ENCODE measurements around the gene CROCC2. TPM values are rescaled to one million over a fixed set of nuclear protein-coding genes. Genes with fewer than 3 reads are reported as not detected.

The CROCC2 gene
- total RNA-seq, 1 donor = not detected

- peaks cover 7% of the 10 kb centered on the region for H3K27me3 ChIP-seq (ENCODE audit: insufficient read depth, low read length)
- H3K4me1 ChIP-seq (ENCODE audit: insufficient read depth, low read length) = no peaks in the 10 kb centered on the region
- H3K9me3 ChIP-seq (ENCODE audit: low read depth, low read length) = no peaks in the 10 kb centered on the region
- H3K4me3 ChIP-seq (ENCODE audit: low read length) = no peak overlapping the region
These were observed 13.1 kb downstream of the CROCC2 start for GRCh38 chr2:240919161-240919781.

- peaks cover 6% of the 10 kb centered on the region for H3K27me3 ChIP-seq (ENCODE audit: insufficient read depth, low read length)
- H3K9me3 ChIP-seq (ENCODE audit: low read depth, low read length) = no peaks in the 10 kb centered on the region
These were observed 13.9 kb downstream of the CROCC2 start for GRCh38 chr2:240919786-240920782.

GRCh38 chr2:240920783-240921231 lies 14.7 kb downstream of the CROCC2 start:
- Histone ChIP-seq H3K9me3 (ENCODE audit: low read depth, low read length) (no peaks in the 10 kb centered on the region), H3K4me1 (ENCODE audit: insufficient read depth, low read length) (no peaks in the 10 kb centered on the region), H3K27me3 (ENCODE audit: insufficient read depth, low read length) (peaks cover 2% of the 10 kb centered on the region), H3K4me3 (ENCODE audit: low read length) (no peak overlapping the region)

More at GRCh38 chr2:240919786-240920782, 13.9 kb downstream of the CROCC2 start:
- Histone ChIP-seq H3K4me3 (ENCODE audit: low read length) (no peak overlapping the region), H3K4me1 (ENCODE audit: insufficient read depth, low read length) (no peaks in the 10 kb centered on the region)

GRCh38 chr2:240921311-240921994 lies 15.3 kb downstream of the CROCC2 start:
- no peaks in the 10 kb centered on the region for H3K27me3 ChIP-seq (ENCODE audit: insufficient read depth, low read length)
- no peak overlapping the region for H3K4me3 ChIP-seq (ENCODE audit: low read length)

GRCh38 chr2:240921995-240922244 lies 15.8 kb downstream of the CROCC2 start:
- no peaks in the 10 kb centered on the region for H3K4me1 ChIP-seq (ENCODE audit: insufficient read depth, low read length)
- no peak overlapping the region for H3K4me3 ChIP-seq (ENCODE audit: low read length)
- no peaks in the 10 kb centered on the region for H3K27me3 ChIP-seq (ENCODE audit: insufficient read depth, low read length)
- H3K9me3 ChIP-seq (ENCODE audit: low read depth, low read length) = no peaks in the 10 kb centered on the region

More at GRCh38 chr2:240921311-240921994, 15.3 kb downstream of the CROCC2 start:
- Histone ChIP-seq H3K4me1 (ENCODE audit: insufficient read depth, low read length) (no peaks in the 10 kb centered on the region), H3K9me3 (ENCODE audit: low read depth, low read length) (no peaks in the 10 kb centered on the region)

- no peaks in the 10 kb centered on the region for H3K9me3 ChIP-seq (ENCODE audit: low read depth, low read length)
- H3K27me3 ChIP-seq (ENCODE audit: insufficient read depth, low read length) = no peaks in the 10 kb centered on the region
- no peak overlapping the region for H3K4me3 ChIP-seq (ENCODE audit: low read length)
- no peaks in the 10 kb centered on the region for H3K4me1 ChIP-seq (ENCODE audit: insufficient read depth, low read length)
These were observed 16.3 kb downstream of the CROCC2 start for GRCh38 chr2:240922245-240922981.

GRCh38 chr2:240922982-240923537 lies 16.9 kb downstream of the CROCC2 start:
- H3K27me3 ChIP-seq (ENCODE audit: insufficient read depth, low read length) = no peaks in the 10 kb centered on the region
- H3K4me1 ChIP-seq (ENCODE audit: insufficient read depth, low read length) = no peaks in the 10 kb centered on the region
- H3K4me3 ChIP-seq (ENCODE audit: low read length) = no peak overlapping the region
- H3K9me3 ChIP-seq (ENCODE audit: low read depth, low read length) = no peaks in the 10 kb centered on the region

GRCh38 chr2:240925191-240925567 lies 19.0 kb downstream of the CROCC2 start:
- Histone ChIP-seq H3K9me3 (ENCODE audit: low read depth, low read length) (no peaks in the 10 kb centered on the region), H3K27me3 (ENCODE audit: insufficient read depth, low read length) (no peaks in the 10 kb centered on the region), H3K4me3 (ENCODE audit: low read length) (no peak overlapping the region), H3K4me1 (ENCODE audit: insufficient read depth, low read length) (no peaks in the 10 kb centered on the region)

GRCh38 chr2:240925568-240926515 lies 19.7 kb downstream of the CROCC2 start:
- Histone ChIP-seq H3K27me3 (ENCODE audit: insufficient read depth, low read length) (no peaks in the 10 kb centered on the region), H3K9me3 (ENCODE audit: low read depth, low read length) (no peaks in the 10 kb centered on the region), H3K4me3 (ENCODE audit: low read length) (no peak overlapping the region), H3K4me1 (ENCODE audit: insufficient read depth, low read length) (no peaks in the 10 kb centered on the region)

- no peak overlapping the region for H3K4me3 ChIP-seq (ENCODE audit: low read length)
- no peaks in the 10 kb centered on the region for H3K4me1 ChIP-seq (ENCODE audit: insufficient read depth, low read length)
- H3K27me3 ChIP-seq (ENCODE audit: insufficient read depth, low read length) = no peaks in the 10 kb centered on the region
- H3K9me3 ChIP-seq (ENCODE audit: low read depth, low read length) = no peaks in the 10 kb centered on the region
These were observed 20.6 kb downstream of the CROCC2 start for GRCh38 chr2:240926516-240927389.

- Histone ChIP-seq H3K4me1 (ENCODE audit: insufficient read depth, low read length) (no peaks in the 10 kb centered on the region), H3K9me3 (ENCODE audit: low read depth, low read length) (no peaks in the 10 kb centered on the region), H3K27me3 (ENCODE audit: insufficient read depth, low read length) (no peaks in the 10 kb centered on the region), H3K4me3 (ENCODE audit: low read length) (no peak overlapping the region)
These were observed 21.2 kb downstream of the CROCC2 start for GRCh38 chr2:240927390-240927781.

- Histone ChIP-seq H3K4me3 (ENCODE audit: low read length) (no peak overlapping the region), H3K27me3 (ENCODE audit: insufficient read depth, low read length) (no peaks in the 10 kb centered on the region), H3K9me3 (ENCODE audit: low read depth, low read length) (no peaks in the 10 kb centered on the region), H3K4me1 (ENCODE audit: insufficient read depth, low read length) (no peaks in the 10 kb centered on the region)
These were observed 22.6 kb downstream of the CROCC2 start for GRCh38 chr2:240928476-240929363.

Data from mononuclear cell (primary cell).